OCI-LY7 (cell line): ENCODE results near the gene SMCR8. TPM values are rescaled to one million over a fixed set of nuclear protein-coding genes. Genes with fewer than 3 reads are reported as not detected.

Experiments
- BruUV-seq: library from RNA; stranded (reverse); fragments of 400-500 nt; replicated peaks from 2 replicates; lab custom pipeline; 2021; lab: Mats Ljungman, UMichigan
- CTCF ChIA-PET: fragments of 300-600 bp; sonication (Branson Sonifier 250); formaldehyde crosslinking; loops from one replicate; lab custom pipeline; 2022; ENCODE audit warnings: antibody characterized with exemption; ENCODE audit not compliant: unreplicated experiment; lab: Charles Lee
- POLR2A ChIA-PET: fragments of 300-600 bp; sonication (Branson Sonifier 250); formaldehyde crosslinking; loops from one replicate; lab custom pipeline; 2022; ENCODE audit warnings: antibody characterized with exemption; lab: Charles Lee
- DNase-seq: peaks from one replicate; pipeline ENCODE4 v3.0.0-alpha.2; 2015; ENCODE audit warnings: low spot score
- H2AFZ ChIP-seq: fragments of 200-600 bp; sonication (generic), shearing (Covaris generic); 2 replicates; pipeline ENCODE4 v1.6.1; 2014; ENCODE audit warnings: mild to moderate bottlenecking, antibody characterized with exemption, low read length, moderate library complexity
- H3K27ac ChIP-seq: fragments of 200-600 bp; sonication (generic); 2 replicates; pipeline ENCODE4 v1.5.1; 2014; ENCODE audit warnings: mixed run types, low read depth, mild to moderate bottlenecking, moderate library complexity, low read length, inconsistent platforms; ENCODE audit not compliant: poor library complexity, severe bottlenecking
- H3K36me3 ChIP-seq: fragments of 200-600 bp; sonication (generic); 2 replicates; pipeline ENCODE4 v1.6.1; 2014; ENCODE audit warnings: mild to moderate bottlenecking, antibody characterized with exemption, low read length, moderate library complexity, mixed read lengths; ENCODE audit not compliant: insufficient read depth
- H3K4me1 ChIP-seq: fragments of 200-600 bp; sonication (generic); 2 replicates; pipeline ENCODE4 v1.5.1; 2014; ENCODE audit warnings: mild to moderate bottlenecking, low read length; ENCODE audit not compliant: insufficient read depth, poor library complexity, severe bottlenecking
- H3K4me2 ChIP-seq: fragments of 200-600 bp; sonication (generic); 2 replicates; pipeline ENCODE4 v1.6.1; 2014; ENCODE audit warnings: mild to moderate bottlenecking, low read length
- H3K4me3 ChIP-seq: fragments of 200-600 bp; sonication (generic); 2 replicates; pipeline ENCODE4 v1.5.1; 2014; ENCODE audit warnings: mild to moderate bottlenecking, low read depth, low read length; ENCODE audit not compliant: poor library complexity, severe bottlenecking
- H3K79me2 ChIP-seq: fragments of 200-600 bp; sonication (generic); 2 replicates; pipeline ENCODE4 v1.6.1; 2016; ENCODE audit warnings: low read depth, mild to moderate bottlenecking, low read length, moderate library complexity, mixed read lengths; ENCODE audit not compliant: insufficient read depth
- H3K9me2 ChIP-seq: fragments of 200-600 bp; sonication (generic); 2 replicates; pipeline ENCODE4 v1.6.1; 2016; ENCODE audit warnings: mild to moderate bottlenecking, low read length, mixed read lengths; ENCODE audit not compliant: insufficient read depth
- H3K9me3 ChIP-seq: fragments of 200-600 bp; sonication (generic); 2 replicates; pipeline ENCODE4 v1.6.1; 2014; ENCODE audit warnings: mild to moderate bottlenecking, mixed run types, low read length, mixed read lengths
- H4K20me1 ChIP-seq: fragments of 200-600 bp; sonication (generic); 2 replicates; pipeline ENCODE4 v1.6.1; 2014; ENCODE audit warnings: mild to moderate bottlenecking, antibody characterized with exemption, low read length, moderate library complexity, mixed read lengths; ENCODE audit not compliant: insufficient read depth
- EZH2phosphoT487 ChIP-seq: fragments of 200-600 bp; sonication (generic); IDR thresholded peaks from 2 replicates; pipeline ENCODE4 v1.6.1; 2018; ENCODE audit warnings: low read depth, borderline replicate concordance, mild to moderate bottlenecking, mixed run types, antibody characterized with exemption, low read length, moderate library complexity, mixed read lengths
- intact Hi-C: fragments of 100-400 bp; cut with micrococcal nuclease; formaldehyde crosslinking; loops from one replicate; pipeline ENCODE4 v1.10.0; 2022; ENCODE audit not compliant: unreplicated experiment
- total RNA-seq, 2 experiments: library from RNA; depleted of rRNA in 1 of 2; stranded (reverse); fragments of >200 nt in 1 of 2; shearing (Covaris generic) in 1 of 2; gene quantifications; 2 replicates each; pipeline ENCODE4 v1.2.3, GENCODE V29; 2014 to 2022
- TF ChIP-seq, protein P1 (sequence below): fragments of 200-600 bp; sonication (generic); conservative IDR thresholded peaks from 2 replicates; pipeline ENCODE4 v1.5.1; 2014; ENCODE audit warnings: mild to moderate bottlenecking, antibody characterized with exemption, low read length, moderate library complexity, mixed read lengths

The SMCR8 gene
- total RNA-seq, 2 experiments from 2014 or later, result 11.8 to 16.1 TPM

DNA sequence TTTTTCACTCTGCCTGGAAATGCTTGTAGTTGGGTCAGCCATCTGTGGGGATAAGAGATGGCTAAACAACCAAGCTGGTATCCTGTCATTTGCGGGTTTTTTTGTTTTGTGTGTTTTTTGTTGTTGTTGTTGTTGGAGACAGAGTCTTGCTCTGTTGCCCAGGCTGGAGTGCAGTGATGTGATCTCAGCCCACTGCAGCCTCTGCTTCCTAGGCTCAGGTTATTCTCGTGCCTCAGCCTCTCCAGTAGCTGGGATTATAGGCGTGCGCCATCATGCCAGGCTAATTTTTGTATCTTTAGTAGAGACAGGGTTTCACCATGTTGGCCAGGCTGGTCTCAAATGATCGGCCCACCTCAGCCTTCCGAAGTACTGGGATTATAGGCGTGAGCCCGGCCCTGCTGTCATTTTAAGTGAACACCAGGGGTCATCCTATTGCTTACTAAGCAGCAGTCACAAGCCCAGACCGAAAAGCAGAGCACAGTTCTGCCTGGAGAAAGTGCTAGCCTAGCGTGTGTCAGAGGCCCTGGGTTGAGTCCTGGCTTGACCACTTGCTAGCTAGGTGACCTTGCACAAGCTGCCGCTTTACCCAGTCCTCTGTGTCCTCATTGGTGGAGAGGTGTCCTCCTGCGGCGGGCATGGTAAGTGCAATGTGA, 4.6 kb downstream of the SMCR8 start:
- peak; percentile 60 for DNase-seq
- Histone ChIP-seq H3K9me3 (no peaks in the 10 kb centered on the region), H3K36me3 (peaks cover 27% of the 10 kb centered on the region), H3K9me2 (no peaks in the 10 kb centered on the region), H3K4me2 (peak overlapping the region; percentile 25; the same call in 1 of the 2 replicates), H3K27ac (no peak overlapping the region), H3K4me3 (no peak overlapping the region), H3K79me2 (peaks cover 26% of the 10 kb centered on the region), H2AFZ (no peak overlapping the region), H4K20me1 (no peaks in the 10 kb centered on the region; the same call in 1 of the 2 replicates), H3K4me1 (peaks cover 26% of the 10 kb centered on the region)
- intact Hi-C loops, result loop anchor here (5.0 kb wide), 1 partner anchor 72 kb away; no protein-coding TSS in a partner anchor
- TF ChIP-seq, protein P1, sequence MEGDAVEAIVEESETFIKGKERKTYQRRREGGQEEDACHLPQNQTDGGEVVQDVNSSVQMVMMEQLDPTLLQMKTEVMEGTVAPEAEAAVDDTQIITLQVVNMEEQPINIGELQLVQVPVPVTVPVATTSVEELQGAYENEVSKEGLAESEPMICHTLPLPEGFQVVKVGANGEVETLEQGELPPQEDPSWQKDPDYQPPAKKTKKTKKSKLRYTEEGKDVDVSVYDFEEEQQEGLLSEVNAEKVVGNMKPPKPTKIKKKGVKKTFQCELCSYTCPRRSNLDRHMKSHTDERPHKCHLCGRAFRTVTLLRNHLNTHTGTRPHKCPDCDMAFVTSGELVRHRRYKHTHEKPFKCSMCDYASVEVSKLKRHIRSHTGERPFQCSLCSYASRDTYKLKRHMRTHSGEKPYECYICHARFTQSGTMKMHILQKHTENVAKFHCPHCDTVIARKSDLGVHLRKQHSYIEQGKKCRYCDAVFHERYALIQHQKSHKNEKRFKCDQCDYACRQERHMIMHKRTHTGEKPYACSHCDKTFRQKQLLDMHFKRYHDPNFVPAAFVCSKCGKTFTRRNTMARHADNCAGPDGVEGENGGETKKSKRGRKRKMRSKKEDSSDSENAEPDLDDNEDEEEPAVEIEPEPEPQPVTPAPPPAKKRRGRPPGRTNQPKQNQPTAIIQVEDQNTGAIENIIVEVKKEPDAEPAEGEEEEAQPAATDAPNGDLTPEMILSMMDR, result peak; percentile 74
- no peak for TF ChIP-seq EZH2phosphoT487
- ChIA-PET POLR2A (no interaction called here), CTCF (no interaction called here)
- BruUV-seq, result no TSS peak

DNA sequence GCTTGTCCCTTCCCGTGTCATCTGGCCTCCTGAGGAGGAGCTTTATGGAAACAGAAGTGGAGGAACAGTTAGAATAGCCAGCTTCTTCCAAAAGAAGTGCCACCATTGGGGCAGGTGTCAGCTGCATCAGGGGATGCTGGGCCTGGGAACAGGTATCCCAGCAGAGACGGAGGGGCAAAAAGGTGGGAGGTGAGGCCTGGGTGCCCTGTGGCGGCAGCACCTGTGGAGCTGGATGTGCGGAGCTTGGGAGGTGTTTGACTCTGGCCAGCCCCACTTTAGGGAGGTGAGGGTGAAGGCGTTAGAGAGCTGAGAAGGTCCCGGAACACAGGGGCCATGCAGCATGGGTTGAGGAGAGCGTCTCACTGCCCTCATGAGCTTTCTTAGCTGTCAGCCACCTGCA, 5.2 kb downstream of the SMCR8 start:
- Histone ChIP-seq H3K79me2 (peaks cover 26% of the 10 kb centered on the region), H4K20me1 (no peaks in the 10 kb centered on the region; the same call in 1 of the 2 replicates), H3K4me2 (peak overlapping the region; percentile 10; the same call in 1 of the 2 replicates), H3K9me2 (no peaks in the 10 kb centered on the region), H3K27ac (no peak overlapping the region), H3K9me3 (no peaks in the 10 kb centered on the region), H3K4me1 (peaks cover 31% of the 10 kb centered on the region), H3K4me3 (no peak overlapping the region), H3K36me3 (peaks cover 32% of the 10 kb centered on the region), H2AFZ (no peak overlapping the region)
- no peak for DNase-seq
- no TSS peak for BruUV-seq
- intact Hi-C loops, result no loop called here
- POLR2A ChIA-PET, result interaction anchor here (0.5 kb wide), 1 partner anchor 1002 kb away, joined by 3 read pairs; no protein-coding TSS in a partner anchor
- CTCF ChIA-PET, result no interaction called here
- TF ChIP-seq, protein P1, result no peak
- no peak for TF ChIP-seq EZH2phosphoT487

DNA sequence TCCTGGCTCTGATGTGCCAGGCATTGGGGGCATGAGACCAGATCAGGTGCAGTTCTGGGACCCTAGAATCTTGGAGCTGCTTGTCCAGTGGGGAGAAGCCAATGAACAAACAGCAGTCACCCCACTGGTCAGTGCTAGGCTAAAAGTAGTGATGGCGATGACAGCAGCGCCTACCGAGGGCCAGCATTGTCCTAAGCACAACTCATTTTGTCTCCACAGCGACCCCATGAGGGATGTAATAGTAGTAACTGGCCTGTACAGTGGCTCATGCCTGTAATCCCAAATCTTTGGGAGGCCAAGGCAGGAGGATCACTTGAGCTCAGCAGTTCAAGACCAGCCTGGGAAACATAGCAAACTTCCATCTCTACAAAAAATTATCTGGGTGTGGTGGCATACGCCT, 6.2 kb downstream of the SMCR8 start:
- H3K79me2 ChIP-seq, result peaks cover 16% of the 10 kb centered on the region

More for the DNA sequence above, 6.2 kb downstream of the SMCR8 start:
- H3K4me3 ChIP-seq, result no peak overlapping the region
- peaks cover 39% of the 10 kb centered on the region for H3K36me3 ChIP-seq
- no TSS peak for BruUV-seq
- H3K9me3 ChIP-seq, result no peaks in the 10 kb centered on the region
- TF ChIP-seq, protein P1, result peak; percentile 59
- TF ChIP-seq EZH2phosphoT487, result no peak
- DNase-seq, result no peak
- H3K4me2 ChIP-seq, result no peak overlapping the region
- CTCF ChIA-PET, result no interaction called here
- H3K9me2 ChIP-seq, result no peaks in the 10 kb centered on the region
- H2AFZ ChIP-seq, result no peak overlapping the region
- no peak overlapping the region for H3K27ac ChIP-seq
- H3K4me1 ChIP-seq, result peaks cover 35% of the 10 kb centered on the region
- H4K20me1 ChIP-seq, result no peaks in the 10 kb centered on the region; the same call in 1 of the 2 replicates
- intact Hi-C loops, result no loop called here
- POLR2A ChIA-PET, result no interaction called here
